Right lobe of liver (tissue), 6 donors: ENCODE measurements around the gene EIF2B1. TPM values are rescaled to one million over a fixed set of nuclear protein-coding genes. Genes with fewer than 3 reads are reported as not detected.

Experiments
- ATAC-seq, 4 donors: fragments of 200-7000 bp; cut with Tn5 transposase; one replicate each; pipeline ENCODE4 v1.9.1; 2020; ENCODE audit warnings: mild to moderate bottlenecking in 4 of 4, moderate library complexity in 4 of 4
- DNase-seq, 3 donors: peaks; one replicate each; pipeline ENCODE4 v3.0.0-alpha.2; 2020
- H3K27ac ChIP-seq, 3 donors: fragments of 200-600 bp; one replicate each; pipeline ENCODE4 v1.8.0; 2022
- H3K27me3 ChIP-seq, 2 donors: fragments of 200-600 bp; one replicate each; pipeline ENCODE4 v1.8.0; 2022
- H3K36me3 ChIP-seq, 4 donors: fragments of 200-600 bp; sonication (generic) in 1 of 4; one replicate each; pipeline versions ENCODE4 v1.5.1 to v1.8.0; 2017 to 2022; ENCODE audit warnings: control low read depth in 1 of 4
- H3K4me1 ChIP-seq, 4 donors: fragments of 200-600 bp; sonication (generic) in 1 of 4; one replicate each; pipeline versions ENCODE4 v1.5.1 to v1.8.0; 2017 to 2022; ENCODE audit warnings: control low read depth in 1 of 4
- H3K4me3 ChIP-seq, 3 donors: fragments of 200-600 bp; one replicate each; pipeline ENCODE4 v1.8.0; 2022
- H3K9me3 ChIP-seq, 4 donors: fragments of 200-600 bp; sonication (generic) in 1 of 4; one replicate each; pipeline versions ENCODE4 v1.5.1 to v1.8.0; 2017 to 2022; ENCODE audit warnings: control low read depth in 1 of 4
- CTCF ChIP-seq, 4 donors: fragments of 200-600 bp in 3 of 4; fragments of 450-650 bp in 1 of 4; IDR thresholded peaks; one replicate each; pipeline versions ENCODE4 v1.5.1 to v1.8.0; 2016 to 2022; ENCODE audit warnings: antibody characterized with exemption in 4 of 4, mild to moderate bottlenecking in 2 of 4
- POLR2A ChIP-seq: fragments of 450-650 bp; IDR thresholded peaks from one replicate; pipeline ENCODE4 v1.6.1; 2017; ENCODE audit warnings: antibody characterized with exemption, mild to moderate bottlenecking
- WGBS: methylation state at CpG from one replicate; pipeline ENCODE4 v1.1.6; 2018; ENCODE audit warnings: low coverage, low lambda C conversion rate; ENCODE audit not compliant: insufficient coverage; ENCODE audit errors: missing lambda C conversion rate; 5-methylcytosine and 5-hydroxymethylcytosine counted together
- intact Hi-C, 2 donors: fragments of 100-400 bp; cut with DNase I; formaldehyde crosslinking; loops; one replicate each; pipeline versions ENCODE4 v1.11.2 to v1.14.1; 2022
- total RNA-seq, 6 experiments: library from RNA; depleted of rRNA in 2 of 6; stranded (reverse); fragments of >200 nt in 2 of 6; fragmentation: NEBNext Ultra II Directional in 3 of 6; extraction: Animal tissue kit (Norgen Biotek cat#: 25700) in 3 of 6; gene quantifications; one replicate each; pipeline versions ENCODE4 v1.1.0 to v1.2.4, GENCODE V29; 2016 to 2023
- donor health status: DM: no; HTN: yes; CAD: no.
- donor health status: DM: no; HTN: no; CAD: no.
- donor health status: DM: no; HTN: no; CAD: no.
- donor health status: DM: no; HTN: yes; CAD: no.
- donor health status: DM: no; HTN: yes; CAD: no.

EIF2B1 gene
- total RNA-seq, 6 experiments from 2014 or later, result 19.3 to 137 (median 22.2) TPM

GRCh38 chr12:123578243-123578642, 55.2 kb downstream of the EIF2B1 start:
- Histone ChIP-seq H3K27me3 (no peaks in the 10 kb centered on the region), H3K36me3 (no peaks in the 10 kb centered on the region), H3K27ac (no peak overlapping the region), H3K9me3 (no peaks in the 10 kb centered on the region), H3K4me1 (peaks cover 0 to 12% (median 5%) of the 10 kb centered on the region in 4 donors), H3K4me3 (no peak overlapping the region)
- intact Hi-C loops, result no loop called here
- WGBS, result 98% methylated on average over 3 of the region's 3 CpGs
- DNase-seq (no peak), ATAC-seq (no peak)
- TF ChIP-seq CTCF (IDR thresholded peaks at IDR 0.05) (no peak), POLR2A (no peak)

DNA sequence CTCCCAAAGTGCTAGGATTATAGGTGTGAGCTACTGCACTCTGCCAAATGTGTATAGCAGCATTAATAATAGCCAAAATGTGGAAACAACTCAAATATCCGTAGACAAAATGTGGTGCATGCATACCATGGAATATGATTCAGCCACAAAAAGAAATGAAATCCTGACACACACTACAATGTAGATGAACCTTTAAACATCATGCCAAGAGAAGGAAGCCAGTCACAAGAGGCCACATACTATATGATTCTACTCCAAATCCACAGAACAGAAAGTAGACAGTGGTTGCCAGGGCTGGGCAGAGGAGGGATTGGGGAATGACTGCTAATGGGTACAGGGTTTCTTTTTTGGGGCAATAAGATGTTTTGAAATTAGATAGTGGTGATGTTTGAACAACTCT, 56.9 kb downstream of the EIF2B1 start:
- WGBS, result 100% methylated on average over 1 of the region's 1 CpG
- ATAC-seq (no peak), DNase-seq (no peak)
- Histone ChIP-seq H3K36me3 (no peaks in the 10 kb centered on the region), H3K9me3 (no peaks in the 10 kb centered on the region), H3K4me1 (no peaks in the 10 kb centered on the region), H3K27ac (no peak overlapping the region), H3K4me3 (no peak overlapping the region), H3K27me3 (no peaks in the 10 kb centered on the region)
- TF ChIP-seq CTCF (IDR thresholded peaks at IDR 0.05) (no peak), POLR2A (no peak)
- intact Hi-C loops, result no loop called here

DNA sequence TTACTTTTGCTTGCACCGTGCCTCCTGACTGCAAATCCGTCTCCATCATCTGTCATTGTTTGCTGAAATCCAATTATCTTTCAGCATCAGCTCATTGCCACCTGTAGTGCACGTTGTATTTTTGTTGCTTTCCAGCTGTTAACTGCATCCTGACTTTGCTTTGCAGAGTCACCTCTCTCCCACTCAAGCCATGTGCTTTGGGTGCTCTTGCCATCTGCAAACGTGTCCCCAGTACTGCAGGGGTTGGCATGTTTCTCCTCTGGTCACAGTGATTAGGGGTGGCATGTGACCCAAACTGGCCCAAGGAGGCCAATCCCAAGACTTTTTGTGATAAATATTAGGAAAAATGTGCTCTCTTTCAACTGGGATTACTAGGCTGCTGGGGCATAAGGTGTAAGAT, 59.6 kb downstream of the EIF2B1 start:
- no peaks in the 10 kb centered on the region for H3K36me3 ChIP-seq
- no peak for ATAC-seq
- H3K27ac ChIP-seq, result no peak overlapping the region
- intact Hi-C loops, result no loop called here
- WGBS, result 30% methylated on average over 4 of the region's 4 CpGs
- H3K4me3 ChIP-seq, result no peak overlapping the region
- no peak for DNase-seq
- TF ChIP-seq POLR2A (no peak), CTCF (IDR thresholded peaks at IDR 0.05) (no peak)
- no peaks in the 10 kb centered on the region for H3K4me1 ChIP-seq
- no peaks in the 10 kb centered on the region for H3K27me3 ChIP-seq
- H3K9me3 ChIP-seq, result no peaks in the 10 kb centered on the region

DNA sequence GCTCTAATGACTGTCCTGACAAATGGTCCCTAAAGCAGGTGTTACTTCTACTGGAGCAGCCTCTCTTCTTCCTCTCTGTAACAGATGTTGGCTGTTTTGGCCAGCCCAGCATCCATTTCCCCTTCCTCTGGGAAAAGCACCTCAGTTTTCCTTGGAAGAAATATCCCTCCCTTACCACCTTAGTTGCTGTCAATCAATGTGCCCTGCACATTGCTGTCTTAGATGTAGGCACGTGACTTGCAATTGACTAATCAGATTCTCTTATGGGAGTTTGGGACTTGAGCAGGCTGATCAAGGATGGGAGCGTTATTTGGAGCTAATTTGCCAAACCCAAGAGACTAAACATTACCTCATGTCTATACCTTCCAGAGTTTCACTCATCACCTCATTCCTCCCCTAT, 61.1 kb downstream of the EIF2B1 start:
- ATAC-seq (no peak), DNase-seq (no peak)
- 75% methylated on average over 2 of the region's 2 CpGs for WGBS
- TF ChIP-seq POLR2A, result no peak
- no peak for TF ChIP-seq CTCF (IDR thresholded peaks at IDR 0.05)
- no peak overlapping the region for H3K27ac ChIP-seq
- intact Hi-C loops, result no loop called here
- H3K27me3 ChIP-seq, result no peaks in the 10 kb centered on the region
- no peaks in the 10 kb centered on the region for H3K9me3 ChIP-seq
- H3K4me3 ChIP-seq, result no peak overlapping the region
- H3K36me3 ChIP-seq, result no peaks in the 10 kb centered on the region
- H3K4me1 ChIP-seq, result no peaks in the 10 kb centered on the region

GRCh38 chr12:123571343-123571813, 62.1 kb downstream of the EIF2B1 start:
- peak; percentile 52 to 75 (median 68) for ATAC-seq
- H3K4me1 ChIP-seq, result no peaks in the 10 kb centered on the region

More at GRCh38 chr12:123571343-123571813, 62.1 kb downstream of the EIF2B1 start:
- DNase-seq, result no peak
- 28% methylated on average over 3 of the region's 4 CpGs for WGBS
- no peaks in the 10 kb centered on the region for H3K27me3 ChIP-seq
- intact Hi-C loops, result no loop called here
- no peaks in the 10 kb centered on the region for H3K9me3 ChIP-seq
- no peaks in the 10 kb centered on the region for H3K36me3 ChIP-seq
- no peak overlapping the region for H3K4me3 ChIP-seq
- H3K27ac ChIP-seq, result no peak overlapping the region
- no peak for TF ChIP-seq CTCF (IDR thresholded peaks at IDR 0.05)
- TF ChIP-seq POLR2A, result no peak
